SKM-1 treated with dmso at 0.1 percent for 144 hours (cell line): ENCODE measurements around the gene TTC33.
"Not testable (repeated sequence)": the region's sequence is repeated elsewhere in the genome, so short reads cannot be mapped to it uniquely, and the experiment has no call there.

ENCODE experiments used
- DNase-seq: peaks from one replicate; lab custom pipeline; 2025; ENCODE audit not compliant: unreplicated experiment; lab: John Stamatoyannopoulos, UW

The TTC33 gene, protein sequence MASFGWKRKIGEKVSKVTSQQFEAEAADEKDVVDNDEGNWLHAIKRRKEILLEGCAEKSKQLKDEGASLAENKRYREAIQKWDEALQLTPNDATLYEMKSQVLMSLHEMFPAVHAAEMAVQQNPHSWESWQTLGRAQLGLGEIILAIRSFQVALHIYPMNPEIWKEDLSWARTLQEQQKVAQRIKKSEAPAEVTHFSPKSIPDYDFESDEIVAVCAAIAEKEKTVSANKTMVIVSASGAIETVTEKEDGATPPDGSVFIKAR

GRCh38 chr5:40755407-40756365, at the start of gene TTC33:
Gene TTC33 (minus strand): TSS chr5:40755961. CDS start chr5:40747018, 8,943 bp downstream.
- DNase-seq: peak; percentile 87

GRCh38 chr5:40801771-40802562, 46.2 kb upstream of the TTC33 start:
- DNase-seq: no peak

- no peak for DNase-seq
These were observed 43.5 kb upstream of the TTC33 start for GRCh38 chr5:40799258-40799657.

- DNase-seq: peak; percentile 39
These were observed 43.0 kb upstream of the TTC33 start for GRCh38 chr5:40798801-40799210.

GRCh38 chr5:40798012-40798800, 42.4 kb upstream of the TTC33 start, which contains the start of gene PRKAA1:
Gene PRKAA1 (minus strand): TSS chr5:40798374. CDS start chr5:40798189, 185 bp downstream.
- DNase-seq: peak; percentile 87

GRCh38 chr5:40797273-40798011, 41.7 kb upstream of the TTC33 start:
- peak; percentile 62 for DNase-seq

- peak; percentile 59 for DNase-seq
These were observed 40.7 kb upstream of the TTC33 start for GRCh38 chr5:40796487-40796889.

DNA sequence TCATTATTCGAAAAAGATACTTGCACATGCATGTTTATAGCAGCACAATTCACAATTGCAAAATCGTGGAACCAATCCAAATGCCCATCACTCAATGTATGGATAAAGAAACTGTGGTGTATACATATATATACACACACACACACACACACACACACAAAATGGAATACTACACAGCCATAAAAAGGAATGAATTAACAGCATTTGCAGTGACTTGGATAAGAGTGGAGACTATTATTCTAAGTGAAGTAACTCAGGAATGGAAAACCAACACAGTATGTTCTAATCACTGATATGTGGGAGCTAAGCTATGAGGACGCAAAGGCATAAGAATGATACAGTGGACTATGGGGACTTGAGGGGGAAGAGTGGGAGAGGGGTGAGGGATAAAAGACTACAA, 39.1 kb upstream of the TTC33 start:
- DNase-seq: not testable (repeated sequence)

DNA sequence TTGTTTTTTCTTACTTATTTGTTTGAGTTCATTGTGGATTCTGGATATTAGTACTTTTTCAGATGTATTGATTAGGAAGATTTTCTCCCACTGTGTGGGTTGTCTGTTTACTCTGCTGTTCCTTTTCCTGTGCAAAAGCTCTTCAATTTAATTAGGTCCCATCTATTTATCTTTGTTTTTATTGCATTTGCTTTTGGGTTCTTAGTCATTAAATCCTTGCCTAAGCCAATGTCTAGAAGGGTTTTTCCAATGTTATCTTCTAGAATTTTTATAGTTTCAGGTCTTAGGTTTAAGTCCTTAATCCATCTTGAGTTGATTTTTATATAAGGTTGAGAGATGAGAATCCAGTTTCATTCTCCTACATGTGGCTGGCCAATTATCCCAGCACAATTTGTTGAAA, 38.6 kb upstream of the TTC33 start:
- DNase-seq: not testable (repeated sequence)

- not testable (repeated sequence) for DNase-seq
These were observed 36.9 kb upstream of the TTC33 start for GRCh38 chr5:40792691-40793090.

GRCh38 chr5:40791715-40792139, 36.0 kb upstream of the TTC33 start:
- DNase-seq: no peak

DNA sequence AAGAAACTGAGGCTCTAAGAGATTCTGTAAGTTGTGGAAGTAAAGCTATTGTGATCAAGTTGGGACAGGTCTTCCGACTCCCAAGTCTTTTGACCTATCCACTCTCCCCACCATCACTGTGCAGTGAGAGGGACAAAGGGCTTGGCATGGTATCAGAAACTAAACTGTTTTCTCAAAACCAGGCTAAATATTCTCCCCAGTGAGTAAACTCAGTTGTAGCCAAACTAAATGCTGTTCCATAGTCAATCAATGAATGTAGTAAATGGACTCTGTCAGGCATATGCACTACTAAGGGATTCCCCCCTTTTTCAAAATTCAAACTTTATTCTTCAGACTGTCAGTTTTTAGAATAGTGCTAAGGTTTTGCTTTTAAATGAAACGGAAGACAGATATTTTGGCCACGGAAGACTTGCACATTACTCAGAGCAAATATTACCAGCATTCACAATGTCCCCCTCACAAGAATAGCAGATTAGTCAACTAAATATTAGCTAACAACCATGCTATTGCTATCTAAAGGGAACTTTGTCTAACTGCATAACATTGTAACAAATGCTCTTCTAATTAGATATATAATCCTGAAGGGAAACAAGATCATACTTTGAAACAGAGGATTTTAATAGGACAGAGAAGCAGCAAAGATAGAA, 35.3 kb upstream of the TTC33 start:
- no peak for DNase-seq

- DNase-seq: not testable (repeated sequence)
These were observed 33.2 kb upstream of the TTC33 start for GRCh38 chr5:40788941-40789340.

DNA sequence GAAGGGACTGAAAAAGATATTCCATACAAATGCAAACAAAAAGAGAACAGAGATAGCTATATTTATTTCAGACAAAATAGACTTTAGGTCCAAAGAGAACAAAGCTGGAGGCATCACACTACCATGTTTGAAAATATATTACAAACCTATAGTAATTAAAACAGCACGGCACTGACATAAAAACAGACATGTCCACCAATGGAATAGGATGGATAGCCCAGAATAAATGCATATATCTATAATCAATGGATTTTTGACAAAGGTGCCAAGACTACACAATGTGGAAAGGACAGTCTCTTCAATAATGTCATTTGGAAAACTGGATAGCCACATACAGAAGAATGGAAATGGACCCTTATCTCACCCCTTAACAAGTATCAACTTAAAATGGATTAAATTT, 32.2 kb upstream of the TTC33 start:
- DNase-seq: no peak

GRCh38 chr5:40786664-40787063, 30.9 kb upstream of the TTC33 start:
- DNase-seq: not testable (repeated sequence)

GRCh38 chr5:40784916-40785315, 29.2 kb upstream of the TTC33 start:
- DNase-seq: no peak

- no peak for DNase-seq
These were observed 28.4 kb upstream of the TTC33 start for GRCh38 chr5:40784027-40784653.

- DNase-seq: no peak
These were observed 26.2 kb upstream of the TTC33 start for GRCh38 chr5:40781843-40782409.
